ENCODE results near the gene HNRNPR.

- no peak for TF ChIP-seq CTCF (conservative IDR thresholded peaks at IDR 0.05; ENCODE audit: low read depth, low read length)
- TF ChIP-seq EZH2 (IDR thresholded peaks at IDR 0.05; ENCODE audit: borderline replicate concordance, low read depth, low read length, poor library complexity, severe bottlenecking): no peak
Measured at GRCh38 chr1:23304140-23304620, 39.9 kb downstream of the HNRNPR start.
